BLaER1 (cell line): ENCODE data around the gene RPL31.

Experiments
- H3K27ac ChIP-seq: shearing (Covaris generic); formaldehyde crosslinking; 2 replicates; pipeline ENCODE4 v1.8.1; 2022
- H3K27me3 ChIP-seq: shearing (Covaris generic); formaldehyde crosslinking; 2 replicates; pipeline ENCODE4 v1.8.1; 2022
- H3K36me3 ChIP-seq: shearing (Covaris generic); formaldehyde crosslinking; 2 replicates; pipeline ENCODE4 v1.8.1; 2022
- H3K4me1 ChIP-seq: shearing (Covaris generic); formaldehyde crosslinking; 2 replicates; pipeline ENCODE4 v1.8.1; 2022
- H3K4me2 ChIP-seq: shearing (Covaris generic); formaldehyde crosslinking; 2 replicates; pipeline ENCODE4 v1.8.1; 2022
- H3K4me3 ChIP-seq: shearing (Covaris generic); formaldehyde crosslinking; 2 replicates; pipeline ENCODE4 v1.8.1; 2022
- H3K9ac ChIP-seq: shearing (Covaris generic); formaldehyde crosslinking; 2 replicates; pipeline ENCODE4 v1.8.1; 2022
- H3K9me3 ChIP-seq: shearing (Covaris generic); formaldehyde crosslinking; 2 replicates; pipeline ENCODE4 v1.8.1; 2022
- H4K20me1 ChIP-seq: shearing (Covaris generic); formaldehyde crosslinking; 2 replicates; pipeline ENCODE4 v1.8.1; 2022
- Cebpa-rat ChIP-seq: shearing (Covaris generic); IDR thresholded peaks from 2 replicates; pipeline ENCODE4 v1.8.1; 2022

Gene RPL31

DNA sequence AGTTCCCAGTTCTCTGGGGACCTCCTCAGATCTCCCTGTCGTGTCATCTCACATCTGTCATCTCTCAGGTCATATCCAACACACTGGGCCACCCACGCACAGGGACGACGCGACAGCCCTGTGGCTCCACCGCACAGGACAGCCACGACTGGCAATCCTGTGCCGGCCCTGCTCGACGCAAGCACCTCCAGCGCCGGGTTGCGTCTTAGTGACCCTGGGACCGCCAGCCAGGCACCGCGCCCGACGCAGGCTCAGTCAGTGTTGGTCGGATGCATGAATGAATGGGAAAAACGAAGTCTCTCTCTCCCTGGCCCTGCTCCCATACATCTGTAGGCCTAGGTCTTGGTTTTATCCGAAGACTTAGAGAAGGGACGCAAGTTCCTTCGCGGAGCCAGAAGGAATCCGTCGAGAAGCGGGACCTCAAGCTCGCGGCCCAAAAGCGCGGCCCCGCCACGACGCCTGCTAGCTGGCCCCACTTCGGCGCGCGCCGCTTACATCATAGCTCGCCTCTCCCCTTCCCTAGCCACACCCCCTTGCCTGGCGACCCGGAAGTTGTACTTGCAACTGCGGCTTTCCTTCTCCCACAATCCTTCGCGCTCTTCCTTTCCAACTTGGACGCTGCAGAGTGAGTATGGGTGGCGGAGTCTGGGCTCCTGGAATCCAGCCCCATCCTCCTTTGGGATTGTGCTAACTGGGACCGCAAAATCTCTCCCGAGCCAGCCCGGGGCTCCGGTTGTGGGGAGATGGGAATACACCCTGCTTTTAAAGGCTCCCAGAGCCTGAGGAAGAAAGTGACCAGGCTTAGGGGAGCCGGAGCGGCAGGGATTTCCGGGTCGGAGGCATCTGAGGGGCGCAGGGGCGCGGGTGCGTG is at the start of gene RPL31:
Gene RPL31 (plus strand): TSS at position 599 of the 871 bp plus-strand sequence. CDS start 413 bp downstream, outside the sequence.
- Histone ChIP-seq H3K27me3 (no peaks in the 10 kb centered on the region), H4K20me1 (peaks cover 45% of the 10 kb centered on the region), H3K4me2 (peak within 1 kb of the TSS; percentile 91), H3K4me1 (peaks cover 43% of the 10 kb centered on the region), H3K36me3 (peaks cover 41% of the 10 kb centered on the region), H3K9me3 (no peaks in the 10 kb centered on the region), H3K4me3 (peak within 1 kb of the TSS; percentile 91), H3K27ac (peak within 1 kb of the TSS; percentile 98), H3K9ac (peak within 1 kb of the TSS; percentile 95)
- TF ChIP-seq Cebpa-rat, result peak; percentile 71; the same call in 1 of the 2 replicates

DNA sequence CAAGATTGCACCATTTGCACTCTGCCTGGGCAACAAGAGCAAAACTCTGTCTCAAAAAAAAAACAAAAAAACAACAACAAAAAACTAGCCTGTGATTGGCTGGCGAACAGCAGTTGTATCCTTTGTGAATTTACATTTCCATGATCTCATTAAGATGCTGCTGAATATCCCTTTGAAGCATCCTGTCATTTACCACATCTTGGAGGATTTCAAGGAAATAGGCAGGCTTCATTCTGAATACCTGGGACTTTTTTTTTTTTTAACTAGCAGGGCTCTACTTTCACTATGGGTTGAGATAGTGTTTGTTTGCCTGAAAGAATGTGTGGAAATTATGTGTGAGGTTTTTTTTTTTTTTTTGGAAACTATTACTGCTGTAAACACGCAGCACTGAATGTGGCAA is 49.6 kb upstream of the RPL31 start:
- Histone ChIP-seq H3K9ac (no peak overlapping the region), H3K27ac (no peak overlapping the region), H3K4me2 (no peak overlapping the region), H3K36me3 (no peaks in the 10 kb centered on the region), H3K9me3 (no peaks in the 10 kb centered on the region), H3K4me3 (no peak overlapping the region), H3K27me3 (no peaks in the 10 kb centered on the region), H3K4me1 (no peaks in the 10 kb centered on the region), H4K20me1 (no peaks in the 10 kb centered on the region)
- TF ChIP-seq Cebpa-rat, result no peak

DNA sequence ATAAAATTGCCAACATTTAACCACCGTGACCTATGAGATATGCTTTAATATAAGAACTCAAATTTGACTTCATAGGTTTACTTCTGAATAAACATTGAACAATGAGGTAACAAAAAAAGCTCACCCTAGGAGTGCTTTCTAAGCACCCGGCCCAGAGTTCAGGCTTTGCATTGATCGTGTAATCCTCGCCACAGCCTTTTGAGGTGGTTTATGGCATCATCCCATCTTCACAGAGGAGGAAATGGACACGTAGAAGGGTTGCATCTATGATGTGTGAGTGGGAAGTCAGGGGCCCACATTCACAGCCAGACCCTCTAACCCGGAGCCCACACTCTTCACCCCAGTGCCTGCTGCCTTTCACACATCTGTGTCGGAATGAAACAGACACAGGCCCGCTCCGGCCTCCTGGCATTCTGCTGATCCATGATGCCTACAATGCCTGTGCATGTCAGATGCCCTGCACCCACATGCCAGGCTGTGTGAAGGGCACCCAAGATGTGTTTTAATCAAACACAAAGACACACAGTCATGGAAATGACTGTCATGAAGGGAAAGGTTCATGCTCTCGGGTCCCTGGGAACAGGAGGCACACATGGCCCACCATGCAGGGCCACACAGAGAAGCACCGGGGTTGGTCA is 48.6 kb upstream of the RPL31 start:
- Histone ChIP-seq H3K4me1 (no peaks in the 10 kb centered on the region), H3K36me3 (no peaks in the 10 kb centered on the region), H3K27me3 (no peaks in the 10 kb centered on the region), H3K4me3 (no peak overlapping the region), H3K27ac (no peak overlapping the region), H3K4me2 (no peak overlapping the region), H3K9ac (no peak overlapping the region), H3K9me3 (no peaks in the 10 kb centered on the region), H4K20me1 (no peaks in the 10 kb centered on the region)
- TF ChIP-seq Cebpa-rat, result no peak

DNA sequence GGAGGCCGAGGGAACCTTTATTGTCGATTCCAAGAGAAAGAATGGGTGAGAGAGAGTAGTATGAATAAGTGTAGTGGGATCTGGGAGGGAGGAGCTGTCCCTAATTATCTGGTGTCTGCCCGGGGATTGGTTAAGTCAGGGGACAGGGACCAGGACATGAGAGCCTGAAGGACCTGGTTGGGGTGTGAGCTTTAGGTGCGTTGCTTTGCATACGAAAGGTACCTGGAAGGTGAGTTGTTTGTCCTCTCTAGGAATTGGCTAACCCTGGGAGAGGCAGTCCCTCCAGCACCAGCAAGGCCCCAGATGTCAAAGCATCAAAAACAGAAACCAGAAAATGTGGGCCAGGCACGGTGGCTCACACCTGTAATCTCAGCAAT is 48.1 kb upstream of the RPL31 start:
- Histone ChIP-seq H3K4me3 (no peak overlapping the region), H3K9ac (no peak overlapping the region), H3K27me3 (no peaks in the 10 kb centered on the region), H4K20me1 (no peaks in the 10 kb centered on the region), H3K27ac (no peak overlapping the region), H3K36me3 (no peaks in the 10 kb centered on the region), H3K9me3 (no peaks in the 10 kb centered on the region), H3K4me2 (no peak overlapping the region), H3K4me1 (no peaks in the 10 kb centered on the region)
- no peak for TF ChIP-seq Cebpa-rat

DNA sequence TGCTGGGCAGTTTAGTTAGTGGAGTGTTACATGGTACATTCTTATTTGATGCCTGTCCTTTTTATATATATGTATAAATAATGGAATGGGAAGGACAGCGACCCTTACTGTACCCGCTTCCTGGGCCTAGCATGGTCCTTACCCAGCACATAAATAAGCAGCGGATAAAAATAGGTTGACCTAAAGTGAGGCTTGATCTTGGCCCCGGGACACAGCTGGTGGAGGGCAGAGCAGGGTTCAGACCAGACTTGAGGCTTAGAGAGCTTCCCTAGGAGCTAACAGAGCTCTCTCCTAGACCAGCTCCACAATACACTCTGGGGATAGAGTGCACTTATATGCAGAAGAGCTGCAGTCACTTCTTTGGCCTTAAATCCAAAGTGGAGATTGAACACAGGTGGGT is 46.9 kb upstream of the RPL31 start:
- no peak for TF ChIP-seq Cebpa-rat
- no peak overlapping the region for H3K27ac ChIP-seq
- no peak overlapping the region for H3K4me3 ChIP-seq
- no peaks in the 10 kb centered on the region for H3K27me3 ChIP-seq
- no peaks in the 10 kb centered on the region for H3K4me1 ChIP-seq
- no peaks in the 10 kb centered on the region for H3K9me3 ChIP-seq
- H3K36me3 ChIP-seq, result no peaks in the 10 kb centered on the region
- H4K20me1 ChIP-seq, result no peaks in the 10 kb centered on the region
- H3K4me2 ChIP-seq, result no peak overlapping the region
- H3K9ac ChIP-seq, result no peak overlapping the region

DNA sequence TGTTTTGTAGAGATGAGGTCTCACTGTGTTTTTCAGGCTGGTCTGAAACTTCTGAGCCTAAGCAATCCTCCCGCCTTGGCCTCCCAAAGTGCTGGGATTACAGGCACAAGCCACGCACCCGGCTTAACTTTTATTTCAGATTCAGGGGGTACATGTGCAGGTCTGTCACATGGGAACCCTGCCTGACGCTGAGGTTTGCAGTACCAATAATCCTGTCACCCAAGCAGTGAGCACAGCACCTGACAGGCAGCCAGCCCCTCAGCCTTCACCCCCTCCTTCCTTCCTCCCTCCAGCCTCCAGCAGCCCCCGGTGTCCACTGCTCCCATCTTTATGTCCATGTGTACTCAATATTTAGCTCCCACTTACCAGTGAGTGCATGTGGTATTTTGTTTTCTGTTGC is 46.0 kb upstream of the RPL31 start:
- H4K20me1 ChIP-seq, result no peaks in the 10 kb centered on the region
- H3K27me3 ChIP-seq, result no peaks in the 10 kb centered on the region
- H3K9ac ChIP-seq, result no peak overlapping the region
- H3K4me1 ChIP-seq, result no peaks in the 10 kb centered on the region
- TF ChIP-seq Cebpa-rat, result no peak
- H3K4me3 ChIP-seq, result no peak overlapping the region
- no peak overlapping the region for H3K27ac ChIP-seq
- H3K4me2 ChIP-seq, result no peak overlapping the region
- no peaks in the 10 kb centered on the region for H3K36me3 ChIP-seq
- no peaks in the 10 kb centered on the region for H3K9me3 ChIP-seq

DNA sequence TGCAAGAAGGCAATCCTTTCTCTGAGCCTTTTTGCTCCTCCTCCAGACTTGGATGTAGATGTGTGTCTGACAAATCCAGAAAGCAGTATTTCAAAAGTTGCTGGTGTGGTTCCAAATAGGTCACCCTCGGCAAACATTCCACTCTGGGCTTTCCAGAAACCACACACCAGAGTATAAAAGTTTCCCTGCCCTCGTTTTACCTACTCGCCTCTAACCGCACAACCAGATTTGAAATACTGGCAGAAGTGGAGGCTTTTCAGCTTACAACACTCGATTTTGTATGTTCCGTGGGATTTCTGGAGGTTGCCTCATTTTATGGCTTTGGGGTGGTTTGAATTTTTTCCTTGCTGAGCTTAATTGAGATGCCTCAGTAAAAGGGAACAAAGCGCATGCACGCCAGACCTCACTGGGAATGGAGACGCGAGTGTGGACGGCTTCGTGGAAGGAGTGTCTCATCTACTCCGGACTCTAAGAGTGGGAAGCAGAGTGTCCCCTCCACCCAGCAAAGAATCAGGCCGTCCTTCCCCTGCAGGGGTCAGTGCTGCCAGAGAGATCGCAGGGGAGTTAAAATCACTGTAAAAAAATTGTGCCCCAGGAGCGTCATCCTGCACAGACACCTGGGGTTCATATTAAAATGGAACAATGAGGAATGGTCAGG is 44.0 kb upstream of the RPL31 start:
- Histone ChIP-seq H3K4me1 (no peaks in the 10 kb centered on the region), H3K27ac (no peak overlapping the region), H3K9ac (no peak overlapping the region), H3K9me3 (no peaks in the 10 kb centered on the region), H3K27me3 (no peaks in the 10 kb centered on the region), H3K36me3 (no peaks in the 10 kb centered on the region), H3K4me3 (no peak overlapping the region), H4K20me1 (no peaks in the 10 kb centered on the region), H3K4me2 (no peak overlapping the region)
- TF ChIP-seq Cebpa-rat, result no peak

DNA sequence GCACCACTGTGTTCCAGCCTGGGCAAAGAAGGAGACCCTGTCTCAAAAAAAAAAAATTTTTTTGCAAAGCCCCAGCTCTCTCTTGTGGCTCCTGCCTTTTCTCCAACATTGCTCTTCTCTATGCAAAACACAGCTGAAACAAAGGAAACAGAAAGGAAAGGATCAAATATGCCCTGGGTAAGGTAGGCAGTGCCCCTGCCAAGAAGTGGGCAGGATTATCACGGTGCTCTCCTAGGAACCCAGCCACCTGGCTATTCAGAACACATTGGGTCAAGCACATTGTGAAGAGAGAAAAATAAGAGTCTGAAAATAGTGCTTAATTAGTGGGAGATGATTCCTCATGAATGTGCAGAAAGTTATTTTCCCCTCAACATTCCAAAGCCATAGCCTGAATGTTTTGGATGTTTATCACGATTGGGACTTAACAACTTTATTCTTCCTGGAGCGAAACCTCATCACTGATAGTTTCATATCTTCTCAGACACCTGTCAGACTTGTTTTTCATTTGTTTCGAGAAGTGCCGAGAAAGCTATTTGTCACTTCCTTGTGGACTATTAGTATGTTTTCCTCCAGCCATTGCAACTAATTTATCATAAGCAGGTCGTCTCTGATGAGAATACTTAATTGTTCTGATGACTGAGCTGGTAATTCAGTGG is 42.7 kb upstream of the RPL31 start:
- Histone ChIP-seq H3K9ac (no peak overlapping the region), H3K4me2 (no peak overlapping the region), H3K4me3 (no peak overlapping the region), H3K4me1 (no peaks in the 10 kb centered on the region), H3K36me3 (no peaks in the 10 kb centered on the region), H3K27me3 (no peaks in the 10 kb centered on the region), H4K20me1 (no peaks in the 10 kb centered on the region), H3K27ac (no peak overlapping the region), H3K9me3 (no peaks in the 10 kb centered on the region)
- no peak for TF ChIP-seq Cebpa-rat

DNA sequence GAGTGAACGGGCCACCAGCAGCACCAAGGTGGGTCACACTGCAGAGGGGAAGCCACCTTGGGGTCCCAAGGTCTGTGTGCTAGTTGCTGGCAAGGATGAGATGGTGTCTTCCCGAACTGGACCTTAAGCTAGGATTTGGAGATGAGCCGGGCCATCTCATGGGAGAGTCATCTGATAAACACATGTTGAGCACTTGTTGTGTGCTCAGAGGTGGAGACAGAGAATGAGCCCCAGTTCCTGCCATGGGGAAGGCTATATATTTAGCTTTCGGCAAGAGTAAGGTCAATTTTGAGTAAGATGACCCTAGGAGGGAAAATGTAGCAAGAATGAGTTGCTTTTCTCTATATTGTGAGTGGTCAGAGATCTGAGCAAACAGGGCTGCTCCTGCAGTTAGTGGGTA is 41.4 kb upstream of the RPL31 start:
- H3K9ac ChIP-seq, result no peak overlapping the region
- H4K20me1 ChIP-seq, result no peaks in the 10 kb centered on the region
- H3K9me3 ChIP-seq, result no peaks in the 10 kb centered on the region
- H3K4me2 ChIP-seq, result no peak overlapping the region
- no peak overlapping the region for H3K27ac ChIP-seq
- no peaks in the 10 kb centered on the region for H3K36me3 ChIP-seq
- H3K27me3 ChIP-seq, result no peaks in the 10 kb centered on the region
- no peak overlapping the region for H3K4me3 ChIP-seq
- H3K4me1 ChIP-seq, result no peaks in the 10 kb centered on the region
- TF ChIP-seq Cebpa-rat, result no peak
